Muscle layer of duodenum (tissue), 2 donors: ENCODE measurements around the gene KLB.
A peak's percentile ranks its signal among the peaks of the same experiment; 100 is the strongest.

ENCODE experiments used
- H3K27ac ChIP-seq: one replicate; pipeline ENCODE4 v1.7.0; 2013; ENCODE audit warnings: mild to moderate bottlenecking, low read length
- H3K27me3 ChIP-seq: one replicate; pipeline ENCODE4 v1.7.0; 2013; ENCODE audit warnings: low read depth, mild to moderate bottlenecking, control low read depth, low read length
- H3K36me3 ChIP-seq, 2 donors: one replicate each; pipeline ENCODE4 v1.7.0; 2013; ENCODE audit warnings: low read length in 2 of 2, control low read depth in 1 of 2, mild to moderate bottlenecking in 1 of 2; ENCODE audit not compliant: insufficient read depth in 2 of 2, control insufficient read depth in 1 of 2
- H3K4me1 ChIP-seq, 2 donors: one replicate each; pipeline ENCODE4 v1.7.0; 2013; ENCODE audit warnings: low read length in 2 of 2, mild to moderate bottlenecking in 2 of 2, control low read depth in 1 of 2, moderate library complexity in 1 of 2; ENCODE audit not compliant: insufficient read depth in 2 of 2, control insufficient read depth in 1 of 2
- H3K4me3 ChIP-seq, 2 donors: one replicate each; pipeline ENCODE4 v1.7.0; 2013; ENCODE audit warnings: low read length in 2 of 2, low read depth in 1 of 2, mild to moderate bottlenecking in 1 of 2
- H3K9me3 ChIP-seq, 2 donors: one replicate each; pipeline ENCODE4 v1.7.0; 2013; ENCODE audit warnings: low read length in 2 of 2, control low read depth in 1 of 2, mild to moderate bottlenecking in 1 of 2; ENCODE audit not compliant: control insufficient read depth in 1 of 2
- donor health status: healthy.

Gene KLB

DNA sequence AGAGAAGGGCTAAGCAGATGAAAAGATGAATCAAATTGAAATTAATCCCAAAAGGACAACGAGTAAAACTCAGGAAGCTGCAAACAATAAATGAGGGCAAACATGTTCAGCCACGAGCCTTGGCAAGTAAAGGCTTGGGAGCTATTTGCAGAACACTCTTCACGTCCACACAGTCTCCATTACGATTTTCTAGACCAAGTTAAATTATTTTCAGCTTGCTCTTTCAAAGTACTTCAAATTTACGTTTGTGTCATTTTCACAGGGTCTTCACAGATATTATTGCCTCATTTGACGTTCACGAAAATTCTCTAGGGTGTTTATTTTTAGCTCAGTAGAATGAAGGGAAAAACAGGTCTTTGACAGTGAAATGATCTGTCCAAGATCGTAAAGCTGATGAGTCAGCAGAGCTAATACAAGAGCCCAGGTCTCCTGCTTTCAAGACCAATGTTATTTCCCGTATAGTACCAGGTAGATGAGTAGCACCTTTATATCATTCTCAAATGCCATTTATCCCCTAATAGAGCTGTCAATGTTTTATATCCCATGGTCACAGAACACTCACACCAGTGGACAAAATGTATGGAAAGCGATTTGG is 20.9 kb downstream of the KLB start:
- H3K27me3 ChIP-seq, result no peaks in the 10 kb centered on the region
- H3K4me1 ChIP-seq, result no peaks in the 10 kb centered on the region
- H3K36me3 ChIP-seq, result no peaks in the 10 kb centered on the region
- no peak overlapping the region for H3K27ac ChIP-seq
- H3K4me3 ChIP-seq, result no peak overlapping the region
- H3K9me3 ChIP-seq, result no peaks in the 10 kb centered on the region

DNA sequence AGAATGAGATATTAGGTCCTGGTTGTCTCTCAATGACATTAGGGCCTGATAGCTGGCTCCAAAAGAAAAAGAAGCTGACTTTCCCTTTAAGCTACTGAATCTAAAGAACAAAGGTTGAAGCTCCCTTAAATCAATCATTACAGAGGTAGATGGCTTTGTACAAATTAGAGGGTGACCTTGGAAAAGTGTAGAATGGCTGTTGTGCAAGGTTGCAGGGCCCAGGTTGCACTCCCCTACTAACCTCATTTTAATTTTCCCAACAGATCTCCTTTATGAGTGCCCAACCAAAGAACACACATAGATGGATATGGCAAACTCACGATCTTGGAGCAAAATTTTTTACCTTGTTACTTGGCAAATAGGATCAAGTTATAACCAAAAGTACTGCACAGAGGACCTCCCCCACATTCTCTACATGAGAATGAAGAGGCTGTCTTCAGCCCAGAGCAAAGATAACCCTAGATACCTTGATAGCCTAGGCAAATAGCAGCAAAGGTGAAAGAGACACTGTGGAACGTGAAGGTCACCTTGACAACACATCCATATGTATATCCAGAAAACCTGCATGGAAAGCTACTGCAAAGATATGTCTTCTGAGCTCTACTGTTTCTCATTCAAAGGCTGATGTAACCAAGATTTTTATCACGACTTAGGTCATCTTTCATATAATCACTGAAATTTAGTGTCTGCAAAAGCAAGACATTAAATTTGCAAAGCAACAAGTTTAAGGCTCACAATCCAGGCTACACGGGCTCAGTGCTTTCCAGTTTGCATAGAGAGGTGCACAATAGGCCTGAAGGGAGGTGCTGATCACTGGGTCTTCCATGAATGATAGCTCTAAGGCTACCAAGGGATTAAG is 23.0 kb downstream of the KLB start:
- H3K36me3 ChIP-seq, result no peaks in the 10 kb centered on the region
- no peaks in the 10 kb centered on the region for H3K4me1 ChIP-seq
- no peak overlapping the region for H3K4me3 ChIP-seq
- H3K9me3 ChIP-seq, result no peaks in the 10 kb centered on the region
- H3K27me3 ChIP-seq, result no peaks in the 10 kb centered on the region
- no peak overlapping the region for H3K27ac ChIP-seq

DNA sequence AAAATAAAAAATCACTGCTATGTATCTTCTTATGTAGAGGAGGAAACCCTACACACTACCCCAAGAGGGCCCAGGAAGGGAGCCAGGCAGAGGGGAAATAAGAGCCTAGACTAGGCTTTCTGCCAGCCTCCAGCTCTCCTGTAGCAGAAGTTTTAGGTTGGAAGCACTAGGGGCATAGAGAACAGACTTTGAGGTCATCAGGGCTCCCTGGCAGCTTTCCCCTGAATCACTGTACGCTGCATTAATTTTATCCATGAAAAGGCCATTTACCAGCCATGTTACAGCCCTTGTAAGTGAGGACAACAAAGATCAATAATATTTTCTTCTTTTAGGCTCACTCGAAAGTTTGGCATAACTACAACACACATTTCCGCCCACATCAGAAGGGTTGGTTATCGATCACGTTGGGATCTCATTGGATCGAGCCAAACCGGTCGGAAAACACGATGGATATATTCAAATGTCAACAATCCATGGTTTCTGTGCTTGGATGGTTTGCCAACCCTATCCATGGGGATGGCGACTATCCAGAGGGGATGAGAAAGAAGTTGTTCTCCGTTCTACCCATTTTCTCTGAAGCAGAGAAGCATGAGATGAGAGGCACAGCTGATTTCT is 27.3 kb downstream of the KLB start:
- Histone ChIP-seq H3K27me3 (no peaks in the 10 kb centered on the region), H3K9me3 (no peaks in the 10 kb centered on the region), H3K36me3 (no peaks in the 10 kb centered on the region), H3K4me1 (no peaks in the 10 kb centered on the region), H3K27ac (no peak overlapping the region), H3K4me3 (no peak overlapping the region)

DNA sequence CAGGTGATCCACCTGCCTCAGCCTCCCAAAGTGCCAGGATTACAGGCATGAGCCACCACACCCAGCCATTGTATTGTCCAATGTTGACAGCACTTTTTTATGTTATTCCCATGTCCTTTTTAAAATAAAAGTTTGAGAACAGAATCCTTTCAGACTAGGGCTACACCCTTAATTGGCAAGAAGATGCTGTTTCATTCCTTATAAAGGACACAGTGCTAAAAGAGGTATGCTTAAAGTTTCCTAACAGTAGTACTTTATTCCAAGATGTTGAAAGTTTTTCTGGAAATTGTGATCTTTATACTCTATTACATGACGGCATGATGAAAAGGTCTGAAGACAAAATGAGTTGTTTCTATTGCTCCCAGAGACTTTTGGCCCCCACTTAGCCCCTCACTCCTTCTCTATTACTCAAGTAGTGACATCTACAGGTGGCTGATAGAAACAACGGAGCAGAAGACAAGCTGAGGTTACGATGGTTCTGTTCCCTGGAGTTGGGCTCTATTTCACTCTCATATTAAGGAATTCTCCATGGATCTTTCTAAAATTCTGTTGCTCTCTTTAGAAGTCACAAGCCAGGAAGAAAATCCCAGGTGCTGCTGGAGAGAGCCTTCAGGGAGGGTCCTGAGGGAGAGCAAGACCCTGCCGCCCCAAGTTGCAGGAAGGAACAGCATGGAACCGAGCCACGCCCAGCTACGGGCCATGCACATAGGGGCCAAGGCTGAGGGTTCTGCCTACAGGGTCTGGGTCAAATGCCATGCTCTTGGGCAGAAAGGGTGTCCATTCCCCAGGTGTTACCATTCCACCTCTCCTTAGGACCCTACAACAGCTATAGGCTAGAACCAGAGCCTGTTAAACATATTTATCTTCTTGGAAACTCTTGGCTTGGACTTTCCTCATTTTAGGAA is 29.2 kb downstream of the KLB start:
- Histone ChIP-seq H3K9me3 (no peaks in the 10 kb centered on the region), H3K4me3 (no peak overlapping the region), H3K36me3 (no peaks in the 10 kb centered on the region), H3K4me1 (no peaks in the 10 kb centered on the region), H3K27ac (no peak overlapping the region), H3K27me3 (no peaks in the 10 kb centered on the region)

DNA sequence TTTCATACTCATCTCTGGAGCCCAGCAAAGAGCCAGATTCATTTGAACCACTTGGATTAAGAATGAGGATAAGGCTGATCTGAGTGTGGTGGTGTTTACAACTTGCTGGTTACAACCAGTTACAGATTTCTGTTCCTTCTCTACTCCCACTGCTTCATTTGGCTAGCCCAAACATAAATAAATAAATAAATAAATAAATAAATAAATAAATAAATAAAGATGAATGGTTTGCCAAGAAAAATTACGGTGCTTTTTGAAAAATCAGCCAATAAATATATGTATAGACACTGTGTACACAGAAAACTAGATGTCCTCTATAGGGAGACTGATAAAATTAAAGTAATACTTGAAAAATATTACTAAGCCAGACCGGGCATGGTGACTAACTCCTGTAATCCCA is 34.9 kb downstream of the KLB start:
- H3K4me3 ChIP-seq, result no peak overlapping the region
- no peaks in the 10 kb centered on the region for H3K4me1 ChIP-seq
- H3K27me3 ChIP-seq, result no peaks in the 10 kb centered on the region
- no peaks in the 10 kb centered on the region for H3K9me3 ChIP-seq
- H3K27ac ChIP-seq, result no peak overlapping the region
- no peaks in the 10 kb centered on the region for H3K36me3 ChIP-seq

- no peaks in the 10 kb centered on the region for H3K9me3 ChIP-seq
- no peak overlapping the region for H3K27ac ChIP-seq
- H3K27me3 ChIP-seq, result no peaks in the 10 kb centered on the region
- H3K36me3 ChIP-seq, result no peaks in the 10 kb centered on the region
- peaks cover 0 to 6% of the 10 kb centered on the region in 2 donors for H3K4me1 ChIP-seq
- no peak overlapping the region for H3K4me3 ChIP-seq
These were observed 36.3 kb downstream of the KLB start for GRCh38 chr4:39442998-39443397.

GRCh38 chr4:39446483-39446841 is 39.7 kb downstream of the KLB start:
- Histone ChIP-seq H3K27ac (no peak overlapping the region), H3K4me3 (peak overlapping the region; percentile 63 to 66), H3K4me1 (peaks cover 0 to 6% of the 10 kb centered on the region in 2 donors), H3K36me3 (peaks cover 3 to 6% of the 10 kb centered on the region in 2 donors), H3K9me3 (no peaks in the 10 kb centered on the region), H3K27me3 (no peaks in the 10 kb centered on the region)

- H3K9me3 ChIP-seq, result no peaks in the 10 kb centered on the region
- peaks cover 6 to 11% of the 10 kb centered on the region in 2 donors for H3K36me3 ChIP-seq
- peak overlapping the region; percentile 63 to 66 for H3K4me3 ChIP-seq
- H3K4me1 ChIP-seq, result peaks cover 0 to 6% of the 10 kb centered on the region in 2 donors
- H3K27ac ChIP-seq, result no peak overlapping the region
- H3K27me3 ChIP-seq, result no peaks in the 10 kb centered on the region
These were observed 40.3 kb downstream of the KLB start for GRCh38 chr4:39446842-39447573.

GRCh38 chr4:39450618-39451017 is 43.9 kb downstream of the KLB start:
- Histone ChIP-seq H3K9me3 (no peaks in the 10 kb centered on the region), H3K27me3 (no peaks in the 10 kb centered on the region), H3K27ac (no peak overlapping the region), H3K36me3 (peaks cover 35 to 47% of the 10 kb centered on the region in 2 donors), H3K4me3 (no peak overlapping the region), H3K4me1 (peaks cover 0 to 6% of the 10 kb centered on the region in 2 donors)

- Histone ChIP-seq H3K4me1 (peaks cover 5 to 6% of the 10 kb centered on the region in 2 donors), H3K27ac (no peak overlapping the region), H3K27me3 (no peaks in the 10 kb centered on the region), H3K36me3 (peaks cover 42 to 56% of the 10 kb centered on the region in 2 donors), H3K4me3 (no peak overlapping the region), H3K9me3 (no peaks in the 10 kb centered on the region)
These were observed 44.8 kb downstream of the KLB start for GRCh38 chr4:39451423-39452023.
